SU-DHL-6 (cell line): ENCODE results near the gene B3GLCT.

Experiments
- EZH2phosphoT487 ChIP-seq: fragments of 200-600 bp; sonication (generic), shearing (Covaris generic); conservative IDR thresholded peaks from 2 replicates; pipeline ENCODE4 v1.6.1; 2018; ENCODE audit warnings: mild to moderate bottlenecking, antibody characterized with exemption, low read length, moderate library complexity, mixed read lengths
- TF ChIP-seq, protein P1 (sequence below): fragments of 200-600 bp; sonication (generic); IDR thresholded peaks from one replicate; pipeline ENCODE4 v1.5.1; 2017; ENCODE audit warnings: antibody characterized with exemption, mild to moderate bottlenecking, low read length, moderate library complexity; ENCODE audit not compliant: insufficient read depth, poor library complexity, severe bottlenecking

DNA sequence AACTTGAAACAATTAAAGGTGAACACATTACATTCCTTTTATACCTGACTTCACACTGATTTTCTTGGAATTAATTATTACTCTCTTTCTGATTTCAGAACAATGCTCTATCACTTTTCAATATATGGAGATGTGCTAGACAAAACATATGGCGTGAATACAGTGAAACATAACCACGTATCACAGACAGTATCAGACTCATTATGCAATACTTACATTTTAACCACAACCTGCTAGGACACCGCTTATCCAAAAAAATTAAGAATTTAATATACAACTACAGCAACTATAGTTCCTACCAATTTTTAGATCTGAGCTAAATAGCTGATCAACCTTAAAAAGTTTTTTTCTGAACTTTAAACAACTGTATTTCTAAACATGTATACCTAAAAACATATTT, 47.9 kb upstream of the B3GLCT start:
- TF ChIP-seq, protein P1, sequence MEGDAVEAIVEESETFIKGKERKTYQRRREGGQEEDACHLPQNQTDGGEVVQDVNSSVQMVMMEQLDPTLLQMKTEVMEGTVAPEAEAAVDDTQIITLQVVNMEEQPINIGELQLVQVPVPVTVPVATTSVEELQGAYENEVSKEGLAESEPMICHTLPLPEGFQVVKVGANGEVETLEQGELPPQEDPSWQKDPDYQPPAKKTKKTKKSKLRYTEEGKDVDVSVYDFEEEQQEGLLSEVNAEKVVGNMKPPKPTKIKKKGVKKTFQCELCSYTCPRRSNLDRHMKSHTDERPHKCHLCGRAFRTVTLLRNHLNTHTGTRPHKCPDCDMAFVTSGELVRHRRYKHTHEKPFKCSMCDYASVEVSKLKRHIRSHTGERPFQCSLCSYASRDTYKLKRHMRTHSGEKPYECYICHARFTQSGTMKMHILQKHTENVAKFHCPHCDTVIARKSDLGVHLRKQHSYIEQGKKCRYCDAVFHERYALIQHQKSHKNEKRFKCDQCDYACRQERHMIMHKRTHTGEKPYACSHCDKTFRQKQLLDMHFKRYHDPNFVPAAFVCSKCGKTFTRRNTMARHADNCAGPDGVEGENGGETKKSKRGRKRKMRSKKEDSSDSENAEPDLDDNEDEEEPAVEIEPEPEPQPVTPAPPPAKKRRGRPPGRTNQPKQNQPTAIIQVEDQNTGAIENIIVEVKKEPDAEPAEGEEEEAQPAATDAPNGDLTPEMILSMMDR, result no peak
- TF ChIP-seq EZH2phosphoT487, result no peak
